ENCODE results near the gene CCDC51. TPM values are rescaled to one million over a fixed set of nuclear protein-coding genes. Genes with fewer than 3 reads are reported as not detected.
A peak's percentile ranks its signal among the peaks of the same experiment; 100 is the strongest.

Gene CCDC51
- total and polyA plus RNA-seq, 2 of the 13 experiments (the other 11 are each of a cell fraction or from before 2014, with no cell fraction given) = 18.1 to 29.4 TPM

GRCh38 chr3:48435774-48436476, 4.0 kb downstream of the CCDC51 start (continued):
- TF ChIP-seq ZNF646 (CRISPR knock-in tag; IDR thresholded peaks at IDR 0.05) (no peak), ZNF567 (CRISPR knock-in tag; IDR thresholded peaks at IDR 0.05; ENCODE audit: borderline replicate concordance) (peak; percentile 57; the same call in 1 of the 2 replicates), NFYC (CRISPR knock-in tag; IDR thresholded peaks at IDR 0.05) (0 out of 2 replicates have a peak, but pooled peaks have one; percentile 20), NR0B2 (CRISPR knock-in tag; IDR thresholded peaks at IDR 0.05) (no peak), ZNF777 (CRISPR knock-in tag; IDR thresholded peaks at IDR 0.05) (no peak), ZFP90 (CRISPR knock-in tag; IDR thresholded peaks at IDR 0.05; ENCODE audit: borderline replicate concordance) (no peak), CBX1 (IDR thresholded peaks at IDR 0.05; ENCODE audit: low read depth) (no peak), TERF1 (CRISPR knock-in tag; IDR thresholded peaks at IDR 0.05) (no peak), ZFP37 (CRISPR knock-in tag; IDR thresholded peaks at IDR 0.05; ENCODE audit: borderline replicate concordance) (no peak), FOXP4 (CRISPR knock-in tag; IDR thresholded peaks at IDR 0.05) (peak; percentile 17; the same call in 1 of the 2 replicates), ZEB1 (IDR thresholded peaks at IDR 0.05; ENCODE audit: insufficient replicate concordance, low read depth) (no peak), HDAC1 (CRISPR knock-in tag; IDR thresholded peaks at IDR 0.05) (no peak), PLSCR1 (CRISPR knock-in tag; IDR thresholded peaks at IDR 0.05; ENCODE audit: borderline replicate concordance) (no peak), ZNF704 (CRISPR knock-in tag; IDR thresholded peaks at IDR 0.05; ENCODE audit: borderline replicate concordance) (0 out of 2 replicates have a peak, but pooled peaks have one; percentile 30), KDM3A (CRISPR knock-in tag; IDR thresholded peaks at IDR 0.05; ENCODE audit: low read depth) (peak; percentile 65; the same call in 1 of the 2 replicates)

Data from HepG2 (cell line).